Effector CD4-positive, alpha-beta T cell (primary cell): ENCODE measurements around the gene MTMR12.
"Not testable (repeated sequence)": the region's sequence is repeated elsewhere in the genome, so short reads cannot be mapped to it uniquely, and the experiment has no call there.

Experiments used
- DNase-seq: peaks from one replicate; pipeline ENCODE4 v3.0.0-alpha.2; 2020

The MTMR12 gene

GRCh38 chr5:32297181-32298058 is 15.3 kb downstream of the MTMR12 start:
- no peak for DNase-seq

- not testable (repeated sequence) for DNase-seq
Observed at GRCh38 chr5:32295966-32296772, 16.6 kb downstream of the MTMR12 start.

GRCh38 chr5:32291591-32291990 is 21.1 kb downstream of the MTMR12 start:
- DNase-seq: no peak

GRCh38 chr5:32290922-32291321 is 21.8 kb downstream of the MTMR12 start:
- DNase-seq: no peak

GRCh38 chr5:32290501-32290900 is 22.2 kb downstream of the MTMR12 start:
- DNase-seq: not testable (repeated sequence)

- not testable (repeated sequence) for DNase-seq
Observed at GRCh38 chr5:32289986-32290385, 22.8 kb downstream of the MTMR12 start.

GRCh38 chr5:32288135-32288534 is 24.6 kb downstream of the MTMR12 start:
- not testable (repeated sequence) for DNase-seq

- DNase-seq: not testable (repeated sequence)
Observed at GRCh38 chr5:32287525-32287924, 25.2 kb downstream of the MTMR12 start.

- no peak for DNase-seq
Observed at GRCh38 chr5:32285510-32286138, 27.1 kb downstream of the MTMR12 start.

GRCh38 chr5:32283539-32284377 is 29.0 kb downstream of the MTMR12 start:
- no peak for DNase-seq

- DNase-seq: no peak
Observed at GRCh38 chr5:32283061-32283460, 29.7 kb downstream of the MTMR12 start.

- DNase-seq: no peak
Observed at GRCh38 chr5:32282633-32283032, 30.1 kb downstream of the MTMR12 start.

- DNase-seq: not testable (repeated sequence)
Observed at GRCh38 chr5:32281378-32282133, 31.2 kb downstream of the MTMR12 start.

GRCh38 chr5:32280656-32281081 is 32.1 kb downstream of the MTMR12 start:
- DNase-seq: no peak

- DNase-seq: no peak
Observed at GRCh38 chr5:32279786-32280185, 33.0 kb downstream of the MTMR12 start.

- no peak for DNase-seq
Observed at GRCh38 chr5:32279223-32279622, 33.5 kb downstream of the MTMR12 start.

- no peak for DNase-seq
Observed at GRCh38 chr5:32278406-32278805, 34.3 kb downstream of the MTMR12 start.

GRCh38 chr5:32277798-32278197 is 34.9 kb downstream of the MTMR12 start:
- no peak for DNase-seq

- DNase-seq: no peak
Observed at GRCh38 chr5:32276173-32276853, 36.4 kb downstream of the MTMR12 start.

- DNase-seq: no peak
Observed at GRCh38 chr5:32275396-32275741, 37.4 kb downstream of the MTMR12 start.
